Measurements from ENCODE around the gene PDE6A.

The PDE6A gene

GRCh38 chr5:149823375-149823774 is 121.2 kb downstream of the PDE6A start:
- no peak for DNase-seq (ENCODE audit: low read depth in 1 of 2, low spot score in 1 of 2)
- no peak for TF ChIP-seq SPI1 (IDR thresholded peaks at IDR 0.05; ENCODE audit: borderline replicate concordance, low read depth)
- TF ChIP-seq GABPA (IDR thresholded peaks at IDR 0.05; ENCODE audit: low read depth) = no peak
- no peak for TF ChIP-seq POLR2AphosphoS5 (IDR thresholded peaks at IDR 0.05; ENCODE audit: low read depth)
- no peak for TF ChIP-seq REST (IDR thresholded peaks at IDR 0.05; ENCODE audit: insufficient replicate concordance, low read depth)
- no peak for TF ChIP-seq CTCF (IDR thresholded peaks at IDR 0.05; ENCODE audit: insufficient read depth, low read length)
- H3K4me3 ChIP-seq (replicated peaks; ENCODE audit: insufficient read depth, low read length) = no peak overlapping the region

GRCh38 chr5:149822301-149822700 is 122.3 kb downstream of the PDE6A start:
- TF ChIP-seq SPI1 (IDR thresholded peaks at IDR 0.05; ENCODE audit: borderline replicate concordance, low read depth) = no peak
- no peak for TF ChIP-seq REST (IDR thresholded peaks at IDR 0.05; ENCODE audit: insufficient replicate concordance, low read depth)
- no peak for TF ChIP-seq CTCF (IDR thresholded peaks at IDR 0.05; ENCODE audit: insufficient read depth, low read length)
- TF ChIP-seq POLR2AphosphoS5 (IDR thresholded peaks at IDR 0.05; ENCODE audit: low read depth) = no peak
- no peak for TF ChIP-seq GABPA (IDR thresholded peaks at IDR 0.05; ENCODE audit: low read depth)
- Histone ChIP-seq H3K27me3 (ENCODE audit: insufficient read depth, poor library complexity, severe bottlenecking) (no peaks in the 10 kb centered on the region), H3K4me3 (replicated peaks; ENCODE audit: insufficient read depth, low read length) (no peak overlapping the region), H3K27ac (replicated peaks) (no peak overlapping the region)
- no peak for DNase-seq (ENCODE audit: low read depth in 1 of 2, low spot score in 1 of 2)

More at GRCh38 chr5:149823375-149823774, 121.2 kb downstream of the PDE6A start:
- H3K27ac ChIP-seq (replicated peaks) = no peak overlapping the region
- no peaks in the 10 kb centered on the region for H3K27me3 ChIP-seq (ENCODE audit: insufficient read depth, poor library complexity, severe bottlenecking)

GRCh38 chr5:149820536-149821510 is 123.8 kb downstream of the PDE6A start:
- TF ChIP-seq CTCF (IDR thresholded peaks at IDR 0.05; ENCODE audit: insufficient read depth, low read length) = no peak
- TF ChIP-seq POLR2AphosphoS5 (IDR thresholded peaks at IDR 0.05; ENCODE audit: low read depth) = no peak
- no peak for TF ChIP-seq GABPA (IDR thresholded peaks at IDR 0.05; ENCODE audit: low read depth)
- TF ChIP-seq REST (IDR thresholded peaks at IDR 0.05; ENCODE audit: insufficient replicate concordance, low read depth) = no peak
- TF ChIP-seq SPI1 (IDR thresholded peaks at IDR 0.05; ENCODE audit: borderline replicate concordance, low read depth) = no peak
- DNase-seq (ENCODE audit: low read depth in 1 of 2, low spot score in 1 of 2) = no peak
- Histone ChIP-seq H3K27me3 (ENCODE audit: insufficient read depth, poor library complexity, severe bottlenecking) (no peaks in the 10 kb centered on the region), H3K4me3 (replicated peaks; ENCODE audit: insufficient read depth, low read length) (no peak overlapping the region), H3K27ac (replicated peaks) (no peak overlapping the region)

Measured in HL-60 (cell line).